Peyer's patch (tissue), 4 donors: ENCODE results near the gene ABCA7.

ENCODE experiments used
- POLR2A ChIP-seq, 2 donors: fragments of 450-650 bp; IDR thresholded peaks; one replicate each; pipeline ENCODE4 v1.5.1; 2017; ENCODE audit warnings: antibody characterized with exemption in 2 of 2, mild to moderate bottlenecking in 2 of 2, moderate library complexity in 2 of 2
- TF ChIP-seq, protein P1 (sequence below), 6 experiments: fragments of 450-650 bp in 4 of 6; fragments of 200-600 bp in 2 of 6; sonication (generic) in 1 of 6; IDR thresholded peaks; one replicate each; pipeline ENCODE4 v1.5.1; 2017 to 2019; ENCODE audit warnings: antibody characterized with exemption in 6 of 6, mild to moderate bottlenecking in 3 of 6, moderate library complexity in 1 of 6

DNA sequence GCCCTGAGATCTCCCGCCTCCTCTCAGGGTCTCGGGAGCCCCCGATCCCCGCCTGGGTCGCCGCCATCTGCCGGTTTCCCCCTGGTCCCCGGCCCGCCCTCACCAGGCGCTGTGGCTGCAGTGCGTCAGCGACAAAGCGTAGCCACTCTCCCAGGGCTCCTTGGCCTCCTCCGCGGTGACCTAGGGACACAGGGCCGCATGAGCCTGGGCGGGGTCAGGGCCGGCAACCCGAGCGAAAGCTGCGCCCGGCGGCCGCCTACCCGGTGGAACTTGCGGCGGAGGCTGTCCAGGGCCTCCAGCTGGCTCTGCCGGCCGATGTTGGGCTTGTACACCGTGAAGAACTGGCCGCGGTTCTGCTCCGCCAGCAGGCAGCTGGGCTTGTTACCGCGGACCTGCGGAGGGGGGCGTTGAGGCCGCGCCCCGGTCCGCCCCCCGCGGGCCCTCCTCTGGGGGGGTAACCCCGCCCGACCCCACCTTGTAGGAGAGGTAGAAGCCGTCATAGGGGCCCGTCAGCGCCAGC, 69.2 kb downstream of the ABCA7 start:
- TF ChIP-seq, protein P1, sequence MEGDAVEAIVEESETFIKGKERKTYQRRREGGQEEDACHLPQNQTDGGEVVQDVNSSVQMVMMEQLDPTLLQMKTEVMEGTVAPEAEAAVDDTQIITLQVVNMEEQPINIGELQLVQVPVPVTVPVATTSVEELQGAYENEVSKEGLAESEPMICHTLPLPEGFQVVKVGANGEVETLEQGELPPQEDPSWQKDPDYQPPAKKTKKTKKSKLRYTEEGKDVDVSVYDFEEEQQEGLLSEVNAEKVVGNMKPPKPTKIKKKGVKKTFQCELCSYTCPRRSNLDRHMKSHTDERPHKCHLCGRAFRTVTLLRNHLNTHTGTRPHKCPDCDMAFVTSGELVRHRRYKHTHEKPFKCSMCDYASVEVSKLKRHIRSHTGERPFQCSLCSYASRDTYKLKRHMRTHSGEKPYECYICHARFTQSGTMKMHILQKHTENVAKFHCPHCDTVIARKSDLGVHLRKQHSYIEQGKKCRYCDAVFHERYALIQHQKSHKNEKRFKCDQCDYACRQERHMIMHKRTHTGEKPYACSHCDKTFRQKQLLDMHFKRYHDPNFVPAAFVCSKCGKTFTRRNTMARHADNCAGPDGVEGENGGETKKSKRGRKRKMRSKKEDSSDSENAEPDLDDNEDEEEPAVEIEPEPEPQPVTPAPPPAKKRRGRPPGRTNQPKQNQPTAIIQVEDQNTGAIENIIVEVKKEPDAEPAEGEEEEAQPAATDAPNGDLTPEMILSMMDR (IDR thresholded peaks at IDR 0.05) = no peak
- TF ChIP-seq POLR2A (IDR thresholded peaks at IDR 0.05) = no peak
